OCI-LY3 (cell line): ENCODE results near the gene C22orf31.

ENCODE experiments used
- CTCF ChIP-seq: fragments of 200-600, 300-600 bp; sonication (generic); IDR thresholded peaks from 2 replicates; pipeline ENCODE4 v1.5.1; 2014; ENCODE audit warnings: antibody characterized with exemption, low read length, low read depth
- EZH2phosphoT487 ChIP-seq: fragments of 200-600 bp; shearing (Covaris generic); IDR thresholded peaks from 2 replicates; pipeline ENCODE4 v1.6.1; 2018; ENCODE audit warnings: antibody characterized with exemption, mixed run types, low read depth

GRCh38 chr22:29040385-29041275 lies 21.0 kb downstream of the C22orf31 start:
- TF ChIP-seq CTCF (peak; percentile 99), EZH2phosphoT487 (no peak)
